Neural cell (in vitro differentiated cells): ENCODE data around the gene GTF2F2. TPM values are rescaled to one million over a fixed set of nuclear protein-coding genes. Genes with fewer than 3 reads are reported as not detected.

Source experiments
- H2AFZ ChIP-seq: fragments of 200-600, 300-800 bp; sonication (generic), shearing (Covaris generic); 2 replicates; pipeline ENCODE4 v1.6.0; 2014; ENCODE audit warnings: low read depth, mild to moderate bottlenecking, antibody characterized with exemption, low read length, moderate library complexity
- H3F3A ChIP-seq: fragments of 200-600 bp; shearing (Covaris generic); 2 replicates; pipeline ENCODE4 v1.6.1; 2016; ENCODE audit warnings: mild to moderate bottlenecking, moderate library complexity, mixed read lengths, antibody characterized with exemption, low read length; ENCODE audit not compliant: insufficient read depth, poor library complexity, severe bottlenecking
- H3K27ac ChIP-seq: fragments of 200-600, 300-800 bp; sonication (generic), shearing (Covaris generic); 2 replicates; pipeline ENCODE4 v1.5.1; 2014; ENCODE audit warnings: mild to moderate bottlenecking, low read length, moderate library complexity
- H3K27me3 ChIP-seq: fragments of 300-800, 200-600 bp; sonication (generic), shearing (Covaris generic); 2 replicates; pipeline ENCODE4 v1.6.0; 2014; ENCODE audit warnings: mild to moderate bottlenecking, low read depth, low read length, moderate library complexity; ENCODE audit not compliant: insufficient read depth
- H3K36me3 ChIP-seq: fragments of 300-800, 200-600 bp; sonication (generic), shearing (Covaris generic); 2 replicates; pipeline ENCODE4 v1.5.1; 2014; ENCODE audit warnings: mild to moderate bottlenecking, antibody characterized with exemption, low read length, moderate library complexity; ENCODE audit not compliant: insufficient read depth
- H3K4me2 ChIP-seq: fragments of 300-800, 200-600 bp; sonication (generic), shearing (Covaris generic); 2 replicates; pipeline ENCODE4 v1.6.0; 2014; ENCODE audit warnings: mild to moderate bottlenecking, low read length
- H3K4me3 ChIP-seq: fragments of 300-800, 200-600 bp; sonication (generic), shearing (Covaris generic); 2 replicates; pipeline ENCODE4 v1.5.1; 2014; ENCODE audit warnings: mild to moderate bottlenecking, low read length, moderate library complexity
- H3K79me2 ChIP-seq: fragments of 200-600 bp; shearing (Covaris generic); replicated peaks from 2 replicates; pipeline ENCODE4 v1.6.0; 2014; ENCODE audit warnings: mild to moderate bottlenecking, low read length, moderate library complexity; ENCODE audit not compliant: insufficient read depth
- H3K9ac ChIP-seq: fragments of 300-800, 200-600 bp; sonication (generic), shearing (Covaris generic); 2 replicates; pipeline ENCODE4 v1.6.1; 2016; ENCODE audit warnings: mild to moderate bottlenecking, low read length, mixed read lengths
- H3K9me2 ChIP-seq: fragments of 200-600 bp; shearing (Covaris generic); 2 replicates; pipeline ENCODE4 v1.6.1; 2016; ENCODE audit warnings: mild to moderate bottlenecking, low read length, mixed read lengths; ENCODE audit not compliant: insufficient read depth
- H3K9me3 ChIP-seq: fragments of 200-600, 300-800 bp; sonication (generic), shearing (Covaris generic); 2 replicates; pipeline ENCODE4 v1.6.1; 2016; ENCODE audit warnings: mild to moderate bottlenecking, mixed run types, low read length, moderate library complexity, mixed read lengths
- H4K20me1 ChIP-seq: fragments of 200-600 bp; shearing (Covaris generic); 2 replicates; pipeline ENCODE4 v1.6.1; 2016; ENCODE audit warnings: mild to moderate bottlenecking, mixed run types; ENCODE audit not compliant: insufficient read depth
- CTCF ChIP-seq: fragments of 450-650 bp; IDR thresholded peaks from 2 replicates; pipeline ENCODE4 v1.5.1; 2014; ENCODE audit warnings: antibody characterized with exemption, mild to moderate bottlenecking, moderate library complexity; ENCODE audit not compliant: poor library complexity, severe bottlenecking
- EP300 ChIP-seq: fragments of 450-650 bp; conservative IDR thresholded peaks from 2 replicates; pipeline ENCODE4 v1.6.1; 2014; ENCODE audit warnings: antibody characterized with exemption, mild to moderate bottlenecking, moderate library complexity; ENCODE audit not compliant: poor library complexity, severe bottlenecking
- EZH2 ChIP-seq: fragments of 200-600, 300-800 bp; shearing (Covaris generic), sonication (generic); IDR thresholded peaks from 2 replicates; pipeline ENCODE4 v1.6.1; 2014; ENCODE audit warnings: antibody characterized with exemption, low read length, borderline replicate concordance, mild to moderate bottlenecking; ENCODE audit not compliant: insufficient read depth, poor library complexity, severe bottlenecking
- MXI1 ChIP-seq: fragments of 450-650 bp; conservative IDR thresholded peaks from 2 replicates; pipeline ENCODE4 v1.6.1; 2014; ENCODE audit warnings: antibody characterized with exemption, mild to moderate bottlenecking; ENCODE audit not compliant: poor library complexity, severe bottlenecking
- POLR2AphosphoS5 ChIP-seq: IDR thresholded peaks from 2 replicates; pipeline ENCODE4 v1.6.1; 2012
- RAD21 ChIP-seq: fragments of 450-650 bp; conservative IDR thresholded peaks from 2 replicates; pipeline ENCODE4 v1.6.1; 2014; ENCODE audit warnings: antibody characterized with exemption, mild to moderate bottlenecking, moderate library complexity
- REST ChIP-seq: IDR thresholded peaks from 2 replicates; pipeline ENCODE4 v1.6.1; 2012; ENCODE audit warnings: borderline replicate concordance
- SMC3 ChIP-seq: fragments of 450-650 bp; conservative IDR thresholded peaks from 2 replicates; pipeline ENCODE4 v1.6.1; 2014; ENCODE audit warnings: antibody characterized with exemption, mild to moderate bottlenecking, moderate library complexity; ENCODE audit not compliant: poor library complexity
- TAF1 ChIP-seq: IDR thresholded peaks from 2 replicates; pipeline ENCODE4 v1.6.1; 2012; ENCODE audit warnings: low read depth
- polyA plus RNA-seq: library from polyadenylated mRNA; depleted of rRNA; stranded (reverse); fragments of >200 nt; gene quantifications from 2 replicates; pipeline ENCODE4 v1.2.3, GENCODE V29; 2014

GTF2F2 gene
- polyA plus RNA-seq, 1 donor from 2014 or later: 29.6 TPM

- TF ChIP-seq EZH2 (no peak), SMC3 (no peak), EP300 (no peak), REST (no peak), RAD21 (no peak)
- H3K9me2 ChIP-seq: no peaks in the 10 kb centered on the region
- H3K27ac ChIP-seq: no peak overlapping the region
- H3K4me2 ChIP-seq: no peak overlapping the region
- H3K36me3 ChIP-seq: peaks cover 6% of the 10 kb centered on the region
- H3K79me2 ChIP-seq: no peaks in the 10 kb centered on the region
- H3F3A ChIP-seq: no peaks in the 10 kb centered on the region
- H2AFZ ChIP-seq: no peak overlapping the region
- H4K20me1 ChIP-seq: no peaks in the 10 kb centered on the region
- H3K4me3 ChIP-seq: no peak overlapping the region
- H3K9me3 ChIP-seq: no peaks in the 10 kb centered on the region
- H3K9ac ChIP-seq: no peak overlapping the region
- no peaks in the 10 kb centered on the region for H3K27me3 ChIP-seq
Observed at GRCh38 chr13:45142440-45143345, 22.4 kb downstream of the GTF2F2 start.

- Histone ChIP-seq H3K36me3 (peaks cover under 1% of the 10 kb centered on the region), H3K4me2 (no peak overlapping the region), H3K9me2 (no peaks in the 10 kb centered on the region), H3F3A (no peaks in the 10 kb centered on the region), H4K20me1 (no peaks in the 10 kb centered on the region), H3K79me2 (no peaks in the 10 kb centered on the region), H2AFZ (no peak overlapping the region), H3K4me3 (no peak overlapping the region), H3K27ac (no peak overlapping the region), H3K9ac (no peak overlapping the region), H3K9me3 (no peaks in the 10 kb centered on the region), H3K27me3 (no peaks in the 10 kb centered on the region)
- TF ChIP-seq TAF1 (no peak), POLR2AphosphoS5 (no peak), RAD21 (no peak), CTCF (no peak), EP300 (no peak), EZH2 (no peak), SMC3 (no peak), MXI1 (no peak), REST (no peak)
Observed at GRCh38 chr13:45143346-45143751, 23.0 kb downstream of the GTF2F2 start.
